Measurements from ENCODE around the gene CWC27. TPM values are rescaled to one million over a fixed set of nuclear protein-coding genes. Genes with fewer than 3 reads are reported as not detected.

Gene CWC27
- total RNA-seq, 1 donor from 2014 or later = 56.6 TPM

DNA sequence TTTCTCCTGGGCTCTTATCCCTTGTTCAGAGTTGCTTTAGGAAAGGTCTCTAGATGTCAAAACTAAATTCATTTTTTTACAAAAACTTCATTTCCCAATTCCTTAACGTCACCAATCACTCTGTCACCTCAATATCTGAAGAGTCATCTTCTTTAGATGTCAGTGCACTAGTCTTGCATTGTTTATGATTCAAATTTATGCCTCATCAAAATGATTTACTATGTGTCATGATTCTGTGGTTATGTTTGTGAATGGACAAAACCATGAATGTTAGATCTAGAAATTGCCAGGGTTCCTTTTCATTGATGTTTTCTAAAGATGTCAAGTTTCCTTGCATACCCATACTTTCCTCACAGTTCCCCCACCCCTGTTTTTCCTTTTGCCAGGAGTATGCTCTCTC, 21.5 kb downstream of the CWC27 start:
- H3K36me3 ChIP-seq = peaks cover 5% of the 10 kb centered on the region
- Mint-ChIP-seq H3K27ac (no peak overlapping the region), H3K27me3 (ENCODE audit: insufficient read depth, low read depth) (no peaks in the 10 kb centered on the region), H3K4me3 (no peak overlapping the region), H3K4me1 (no peaks in the 10 kb centered on the region), H3K36me3 (peaks cover 5% of the 10 kb centered on the region), H3K9me3 (no peaks in the 10 kb centered on the region)
- H3K4me1 ChIP-seq = no peaks in the 10 kb centered on the region
- H4K20me1 ChIP-seq (ENCODE audit: low read depth) = no peaks in the 10 kb centered on the region
- no peaks in the 10 kb centered on the region for H3K9me3 ChIP-seq (ENCODE audit: low read depth)
- H3K79me2 ChIP-seq (ENCODE audit: low read depth) = no peaks in the 10 kb centered on the region
- no peak overlapping the region for H3K27ac ChIP-seq
- TF ChIP-seq EZH2phosphoT487 (IDR thresholded peaks at IDR 0.05) = no peak
- TF ChIP-seq, protein P1, sequence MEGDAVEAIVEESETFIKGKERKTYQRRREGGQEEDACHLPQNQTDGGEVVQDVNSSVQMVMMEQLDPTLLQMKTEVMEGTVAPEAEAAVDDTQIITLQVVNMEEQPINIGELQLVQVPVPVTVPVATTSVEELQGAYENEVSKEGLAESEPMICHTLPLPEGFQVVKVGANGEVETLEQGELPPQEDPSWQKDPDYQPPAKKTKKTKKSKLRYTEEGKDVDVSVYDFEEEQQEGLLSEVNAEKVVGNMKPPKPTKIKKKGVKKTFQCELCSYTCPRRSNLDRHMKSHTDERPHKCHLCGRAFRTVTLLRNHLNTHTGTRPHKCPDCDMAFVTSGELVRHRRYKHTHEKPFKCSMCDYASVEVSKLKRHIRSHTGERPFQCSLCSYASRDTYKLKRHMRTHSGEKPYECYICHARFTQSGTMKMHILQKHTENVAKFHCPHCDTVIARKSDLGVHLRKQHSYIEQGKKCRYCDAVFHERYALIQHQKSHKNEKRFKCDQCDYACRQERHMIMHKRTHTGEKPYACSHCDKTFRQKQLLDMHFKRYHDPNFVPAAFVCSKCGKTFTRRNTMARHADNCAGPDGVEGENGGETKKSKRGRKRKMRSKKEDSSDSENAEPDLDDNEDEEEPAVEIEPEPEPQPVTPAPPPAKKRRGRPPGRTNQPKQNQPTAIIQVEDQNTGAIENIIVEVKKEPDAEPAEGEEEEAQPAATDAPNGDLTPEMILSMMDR (IDR thresholded peaks at IDR 0.05) = no peak
- no peak for TF ChIP-seq EZH2 (IDR thresholded peaks at IDR 0.05)
- H3K27me3 ChIP-seq = no peaks in the 10 kb centered on the region
- no peak overlapping the region for H3K4me2 ChIP-seq
- no peak for DNase-seq (ENCODE audit: low spot score)
- H2AFZ ChIP-seq (replicated peaks) = no peak overlapping the region
- no peak overlapping the region for H3K4me3 ChIP-seq
- H3F3A ChIP-seq (ENCODE audit: low read depth) = no peaks in the 10 kb centered on the region
- H3K9ac ChIP-seq = no peak overlapping the region

DNA sequence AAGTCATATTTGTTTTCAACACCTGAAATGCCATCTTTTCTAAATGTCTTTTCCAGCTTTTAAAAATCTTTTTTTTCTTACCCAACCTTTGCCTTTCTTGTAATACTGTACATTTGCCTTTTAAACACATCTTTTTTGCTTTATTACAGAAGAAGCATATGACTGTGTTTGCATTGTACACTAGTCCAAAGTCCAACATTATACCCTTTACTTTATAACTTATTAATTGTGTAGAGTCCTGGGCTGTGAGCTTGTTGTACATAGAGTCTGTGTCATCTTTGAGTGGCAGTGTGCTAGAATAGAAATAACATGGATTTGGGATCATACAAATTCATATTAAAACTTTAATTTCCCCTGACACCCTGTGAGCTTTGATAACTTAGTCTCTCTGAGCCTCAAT, 23.7 kb downstream of the CWC27 start:
- no peak overlapping the region for H3K27ac Mint-ChIP-seq
- no peak overlapping the region for H3K4me3 ChIP-seq
- no peaks in the 10 kb centered on the region for H3F3A ChIP-seq (ENCODE audit: low read depth)
- H3K9me3 ChIP-seq (ENCODE audit: low read depth) = no peaks in the 10 kb centered on the region
- no peaks in the 10 kb centered on the region for H3K36me3 ChIP-seq
- H3K27me3 ChIP-seq = no peaks in the 10 kb centered on the region
- H3K9me3 Mint-ChIP-seq = no peaks in the 10 kb centered on the region
- H3K27ac ChIP-seq = no peak overlapping the region
- H3K9ac ChIP-seq = no peak overlapping the region
- no peaks in the 10 kb centered on the region for H3K27me3 Mint-ChIP-seq (ENCODE audit: insufficient read depth, low read depth)
- H3K4me2 ChIP-seq = no peak overlapping the region
- TF ChIP-seq, protein P1 (IDR thresholded peaks at IDR 0.05) = no peak
- TF ChIP-seq EZH2phosphoT487 (IDR thresholded peaks at IDR 0.05) = no peak
- TF ChIP-seq EZH2 (IDR thresholded peaks at IDR 0.05) = no peak
- H3K79me2 ChIP-seq (ENCODE audit: low read depth) = no peaks in the 10 kb centered on the region
- no peak overlapping the region for H2AFZ ChIP-seq (replicated peaks)
- H3K36me3 Mint-ChIP-seq = peaks cover 2% of the 10 kb centered on the region
- no peak for DNase-seq (ENCODE audit: low spot score)
- no peaks in the 10 kb centered on the region for H3K4me1 ChIP-seq
- no peaks in the 10 kb centered on the region for H4K20me1 ChIP-seq (ENCODE audit: low read depth)
- H3K4me1 Mint-ChIP-seq = no peaks in the 10 kb centered on the region
- H3K4me3 Mint-ChIP-seq = no peak overlapping the region

DNA sequence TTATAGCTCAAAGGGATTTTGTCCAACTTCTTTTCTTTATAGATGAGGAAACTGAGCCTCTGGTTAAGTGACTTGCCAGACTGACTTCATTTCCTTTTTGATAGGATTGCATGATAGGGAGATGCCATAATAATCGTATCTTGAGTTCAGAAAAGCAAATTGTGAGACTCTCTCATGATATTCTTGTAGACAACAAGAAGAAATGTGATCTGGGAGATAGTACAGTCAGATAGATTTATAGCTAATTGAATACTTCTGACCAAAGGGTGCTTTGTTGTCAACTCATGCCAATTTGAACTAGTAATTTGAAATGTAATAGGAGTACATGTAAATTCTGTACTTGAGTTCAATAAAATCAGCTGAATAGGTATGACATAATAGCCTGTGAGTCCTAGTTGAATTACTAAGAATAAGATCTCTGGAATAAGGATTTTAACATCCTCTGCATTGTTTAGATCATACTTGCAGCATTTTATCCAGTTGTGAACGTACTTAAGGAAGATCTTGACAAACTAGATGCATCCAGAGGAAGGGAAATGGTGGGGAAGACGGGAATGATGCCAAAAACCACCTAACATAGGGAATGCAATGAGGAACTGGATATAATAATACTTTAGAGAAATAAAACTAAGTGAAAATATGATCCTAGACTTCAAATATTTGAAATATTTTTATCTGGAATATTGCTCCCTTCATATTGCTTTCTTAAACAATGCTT, 25.5 kb downstream of the CWC27 start:
- H3K4me1 Mint-ChIP-seq = no peaks in the 10 kb centered on the region
- Histone ChIP-seq H3K4me3 (no peak overlapping the region), H4K20me1 (ENCODE audit: low read depth) (no peaks in the 10 kb centered on the region), H3K9ac (no peak overlapping the region), H3K4me2 (no peak overlapping the region), H3K27me3 (no peaks in the 10 kb centered on the region), H3F3A (ENCODE audit: low read depth) (no peaks in the 10 kb centered on the region), H3K36me3 (no peaks in the 10 kb centered on the region), H3K4me1 (no peaks in the 10 kb centered on the region), H2AFZ (replicated peaks) (no peak overlapping the region), H3K79me2 (ENCODE audit: low read depth) (no peaks in the 10 kb centered on the region), H3K9me3 (ENCODE audit: low read depth) (no peaks in the 10 kb centered on the region), H3K27ac (no peak overlapping the region)
- H3K36me3 Mint-ChIP-seq = peaks cover 2% of the 10 kb centered on the region
- H3K9me3 Mint-ChIP-seq = no peaks in the 10 kb centered on the region
- no peak overlapping the region for H3K27ac Mint-ChIP-seq
- H3K4me3 Mint-ChIP-seq = no peak overlapping the region
- no peak for TF ChIP-seq EZH2phosphoT487 (IDR thresholded peaks at IDR 0.05)
- TF ChIP-seq, protein P1 (IDR thresholded peaks at IDR 0.05) = no peak
- no peak for TF ChIP-seq EZH2 (IDR thresholded peaks at IDR 0.05)
- no peak for DNase-seq (ENCODE audit: low spot score)
- no peaks in the 10 kb centered on the region for H3K27me3 Mint-ChIP-seq (ENCODE audit: insufficient read depth, low read depth)
